Measurements from ENCODE around the gene BCAS3. TPM values are rescaled to one million over a fixed set of nuclear protein-coding genes. Genes with fewer than 3 reads are reported as not detected.

The BCAS3 gene
- polyA plus RNA-seq, 4 donors, result 26.2 to 27.7 (median 26.8) TPM

- no peak for DNase-seq (ENCODE audit: low read depth in 4 of 4, low spot score in 3 of 4)
Observed at GRCh38 chr17:61175298-61176142, 497.9 kb downstream of the BCAS3 start.

GRCh38 chr17:61177351-61177750 is 499.7 kb downstream of the BCAS3 start:
- no peak for DNase-seq (ENCODE audit: low read depth in 4 of 4, low spot score in 3 of 4)

GRCh38 chr17:61178284-61178683 is 500.6 kb downstream of the BCAS3 start:
- DNase-seq (ENCODE audit: low read depth in 4 of 4, low spot score in 3 of 4), result no peak

GRCh38 chr17:61179380-61179806 is 501.7 kb downstream of the BCAS3 start:
- DNase-seq (ENCODE audit: low read depth in 4 of 4, low spot score in 3 of 4), result no peak

GRCh38 chr17:61183793-61184192 is 506.1 kb downstream of the BCAS3 start:
- no peak for DNase-seq (ENCODE audit: low read depth in 4 of 4, low spot score in 3 of 4)

- no peak for DNase-seq (ENCODE audit: low read depth in 4 of 4, low spot score in 3 of 4)
Observed at GRCh38 chr17:61185385-61185784, 507.7 kb downstream of the BCAS3 start.

- DNase-seq (ENCODE audit: low read depth in 4 of 4, low spot score in 3 of 4), result no peak
Observed at GRCh38 chr17:61187038-61187437, 509.4 kb downstream of the BCAS3 start.

GRCh38 chr17:61188081-61188480 is 510.4 kb downstream of the BCAS3 start:
- no peak for DNase-seq (ENCODE audit: low read depth in 4 of 4, low spot score in 3 of 4)

GRCh38 chr17:61189968-61190367 is 512.3 kb downstream of the BCAS3 start:
- no peak for DNase-seq (ENCODE audit: low read depth in 4 of 4, low spot score in 3 of 4)

- no peak for DNase-seq (ENCODE audit: low read depth in 4 of 4, low spot score in 3 of 4)
Observed at GRCh38 chr17:61196302-61196704, 518.7 kb downstream of the BCAS3 start.

- DNase-seq (ENCODE audit: low read depth in 4 of 4, low spot score in 3 of 4), result no peak
Observed at GRCh38 chr17:61196799-61197198, 519.1 kb downstream of the BCAS3 start.

GRCh38 chr17:61199431-61200338 is 522.0 kb downstream of the BCAS3 start:
- no peak for DNase-seq (ENCODE audit: low read depth in 4 of 4, low spot score in 3 of 4)

- no peak for DNase-seq (ENCODE audit: low read depth in 4 of 4, low spot score in 3 of 4)
Observed at GRCh38 chr17:61200339-61200715, 522.7 kb downstream of the BCAS3 start.

- DNase-seq (ENCODE audit: low read depth in 4 of 4, low spot score in 3 of 4), result no peak
Observed at GRCh38 chr17:61201211-61201610, 523.6 kb downstream of the BCAS3 start.

GRCh38 chr17:61202564-61202963 is 524.9 kb downstream of the BCAS3 start:
- DNase-seq (ENCODE audit: low read depth in 4 of 4, low spot score in 3 of 4), result no peak

GRCh38 chr17:61203671-61204131 is 526.0 kb downstream of the BCAS3 start:
- no peak for DNase-seq (ENCODE audit: low read depth in 4 of 4, low spot score in 3 of 4)

- DNase-seq (ENCODE audit: low read depth in 4 of 4, low spot score in 3 of 4), result no peak
Observed at GRCh38 chr17:61204456-61204855, 526.8 kb downstream of the BCAS3 start.

- no peak for DNase-seq (ENCODE audit: low read depth in 4 of 4, low spot score in 3 of 4)
Observed at GRCh38 chr17:61205401-61205800, 527.8 kb downstream of the BCAS3 start.

- no peak for DNase-seq (ENCODE audit: low read depth in 4 of 4, low spot score in 3 of 4)
Observed at GRCh38 chr17:61205931-61206330, 528.3 kb downstream of the BCAS3 start.

- DNase-seq (ENCODE audit: low read depth in 4 of 4, low spot score in 3 of 4), result no peak
Observed at GRCh38 chr17:61206922-61207321, 529.3 kb downstream of the BCAS3 start.

GRCh38 chr17:61208301-61209105 is 530.9 kb downstream of the BCAS3 start:
- no peak for DNase-seq (ENCODE audit: low read depth in 4 of 4, low spot score in 3 of 4)

Measured in right renal pelvis (tissue), 4 donors.